Peyer's patch (tissue), 4 donors: Measurements from ENCODE around the gene C3orf85. TPM values are rescaled to one million over a fixed set of nuclear protein-coding genes. Genes with fewer than 3 reads are reported as not detected.

ENCODE experiments used
- DNase-seq, 3 donors: peaks; one replicate each; pipeline ENCODE4 v3.0.0-alpha.2; 2017 to 2019
- H3K27ac ChIP-seq, 4 donors: fragments of 200-600 bp; sonication (generic); one replicate each; pipeline ENCODE4 v1.5.1; 2016 to 2019
- H3K27me3 ChIP-seq, 2 donors: fragments of 200-600 bp; sonication (generic); one replicate each; pipeline ENCODE4 v1.5.1; 2019
- H3K36me3 ChIP-seq, 3 donors: fragments of 200-600 bp; sonication (generic); one replicate each; pipeline ENCODE4 v1.5.1; 2016 to 2019
- H3K4me1 ChIP-seq, 4 donors: fragments of 200-600 bp; sonication (generic); one replicate each; pipeline ENCODE4 v1.5.1; 2016 to 2019
- H3K4me3 ChIP-seq, 4 donors: fragments of 200-600 bp; sonication (generic); 1 replicate in 3 of 4; 2 replicates in 1 of 4; pipeline ENCODE4 v1.5.1; 2016 to 2019; ENCODE audit warnings: mild to moderate bottlenecking in 1 of 4
- H3K9me3 ChIP-seq, 4 donors: fragments of 200-600 bp; sonication (generic); one replicate each; pipeline ENCODE4 v1.5.1; 2016 to 2019; ENCODE audit warnings: mild to moderate bottlenecking in 1 of 4
- CTCF ChIP-seq, 6 experiments: fragments of 450-650 bp in 4 of 6; fragments of 200-600 bp in 2 of 6; sonication (generic) in 1 of 6; IDR thresholded peaks; one replicate each; pipeline ENCODE4 v1.5.1; 2017 to 2019; ENCODE audit warnings: antibody characterized with exemption in 6 of 6, mild to moderate bottlenecking in 3 of 6, moderate library complexity in 1 of 6
- POLR2A ChIP-seq, 2 donors: fragments of 450-650 bp; IDR thresholded peaks; one replicate each; pipeline ENCODE4 v1.5.1; 2017; ENCODE audit warnings: antibody characterized with exemption in 2 of 2, mild to moderate bottlenecking in 2 of 2, moderate library complexity in 2 of 2
- total RNA-seq, 4 donors: library from RNA; depleted of rRNA; stranded (reverse); fragments of >200 nt; gene quantifications; one replicate each; pipeline ENCODE4 v1.1.0, GENCODE V29; 2016

Gene C3orf85
- total RNA-seq, 4 donors from 2014 or later = 6.6 to 174 (median 85.8) TPM

GRCh38 chr3:109098079-109098644 is 38.4 kb upstream of the C3orf85 start:
- TF ChIP-seq CTCF (IDR thresholded peaks at IDR 0.05) (peak in 4 of 6 experiments; percentile 20 to 59 (median 51)), POLR2A (IDR thresholded peaks at IDR 0.05) (no peak)
- H3K4me1 ChIP-seq = no peaks in the 10 kb centered on the region
- peak in 2 of 3 donors; percentile 52 to 67 for DNase-seq

GRCh38 chr3:109109574-109109973 is 26.9 kb upstream of the C3orf85 start:
- Histone ChIP-seq H3K4me1 (peaks cover 0 to 6% (median 0%) of the 10 kb centered on the region in 4 donors), H3K36me3 (no peaks in the 10 kb centered on the region), H3K27me3 (no peaks in the 10 kb centered on the region), H3K9me3 (no peaks in the 10 kb centered on the region), H3K4me3 (no peak overlapping the region), H3K27ac (no peak overlapping the region)
- DNase-seq = no peak
- no peak for TF ChIP-seq POLR2A (IDR thresholded peaks at IDR 0.05)
- no peak for TF ChIP-seq CTCF (IDR thresholded peaks at IDR 0.05)

More at GRCh38 chr3:109098079-109098644, 38.4 kb upstream of the C3orf85 start:
- no peak overlapping the region for H3K4me3 ChIP-seq
- no peaks in the 10 kb centered on the region for H3K36me3 ChIP-seq
- no peak overlapping the region for H3K27ac ChIP-seq
- no peaks in the 10 kb centered on the region for H3K27me3 ChIP-seq
- H3K9me3 ChIP-seq = no peaks in the 10 kb centered on the region

GRCh38 chr3:109112946-109113760 is 23.4 kb upstream of the C3orf85 start:
- peaks cover 0 to 12% (median 0%) of the 10 kb centered on the region in 4 donors for H3K4me1 ChIP-seq
- no peak overlapping the region for H3K4me3 ChIP-seq
- TF ChIP-seq POLR2A (IDR thresholded peaks at IDR 0.05) = no peak
- no peak for TF ChIP-seq CTCF (IDR thresholded peaks at IDR 0.05)
- H3K27me3 ChIP-seq = no peaks in the 10 kb centered on the region
- no peaks in the 10 kb centered on the region for H3K36me3 ChIP-seq
- H3K9me3 ChIP-seq = no peaks in the 10 kb centered on the region
- DNase-seq = no peak
- no peak overlapping the region for H3K27ac ChIP-seq

GRCh38 chr3:109114746-109115145 is 21.8 kb upstream of the C3orf85 start:
- Histone ChIP-seq H3K27me3 (no peaks in the 10 kb centered on the region), H3K9me3 (no peaks in the 10 kb centered on the region), H3K36me3 (no peaks in the 10 kb centered on the region), H3K27ac (no peak overlapping the region), H3K4me3 (no peak overlapping the region), H3K4me1 (peaks cover 0 to 26% (median 0%) of the 10 kb centered on the region in 4 donors)
- DNase-seq = no peak
- TF ChIP-seq CTCF (IDR thresholded peaks at IDR 0.05) = no peak
- no peak for TF ChIP-seq POLR2A (IDR thresholded peaks at IDR 0.05)

- Histone ChIP-seq H3K27ac (no peak overlapping the region), H3K27me3 (no peaks in the 10 kb centered on the region), H3K4me1 (peaks cover 0 to 26% (median 0%) of the 10 kb centered on the region in 4 donors), H3K36me3 (no peaks in the 10 kb centered on the region), H3K4me3 (no peak overlapping the region), H3K9me3 (no peaks in the 10 kb centered on the region)
- DNase-seq = no peak
- TF ChIP-seq CTCF (IDR thresholded peaks at IDR 0.05) (no peak), POLR2A (IDR thresholded peaks at IDR 0.05) (no peak)
Measured at GRCh38 chr3:109115451-109115850, 21.1 kb upstream of the C3orf85 start.
